Stimulated activated CD8-positive, alpha-beta memory T cell treated with anti-CD3 and anti-CD28 coated beads, Interleukin-4, amount 100 ng/mL, for 4 hours (primary cell): Measurements from ENCODE around the gene SFTPA2.
"Not testable (repeated sequence)": the region's sequence is repeated elsewhere in the genome, so short reads cannot be mapped to it uniquely, and the experiment has no call there.

Experiments used
- DNase-seq, 2 donors: peaks; one replicate each; pipeline ENCODE4 v3.0.0-alpha.2; 2020; ENCODE audit warnings: low read depth in 2 of 2, low spot score in 1 of 2

The SFTPA2 gene

DNA sequence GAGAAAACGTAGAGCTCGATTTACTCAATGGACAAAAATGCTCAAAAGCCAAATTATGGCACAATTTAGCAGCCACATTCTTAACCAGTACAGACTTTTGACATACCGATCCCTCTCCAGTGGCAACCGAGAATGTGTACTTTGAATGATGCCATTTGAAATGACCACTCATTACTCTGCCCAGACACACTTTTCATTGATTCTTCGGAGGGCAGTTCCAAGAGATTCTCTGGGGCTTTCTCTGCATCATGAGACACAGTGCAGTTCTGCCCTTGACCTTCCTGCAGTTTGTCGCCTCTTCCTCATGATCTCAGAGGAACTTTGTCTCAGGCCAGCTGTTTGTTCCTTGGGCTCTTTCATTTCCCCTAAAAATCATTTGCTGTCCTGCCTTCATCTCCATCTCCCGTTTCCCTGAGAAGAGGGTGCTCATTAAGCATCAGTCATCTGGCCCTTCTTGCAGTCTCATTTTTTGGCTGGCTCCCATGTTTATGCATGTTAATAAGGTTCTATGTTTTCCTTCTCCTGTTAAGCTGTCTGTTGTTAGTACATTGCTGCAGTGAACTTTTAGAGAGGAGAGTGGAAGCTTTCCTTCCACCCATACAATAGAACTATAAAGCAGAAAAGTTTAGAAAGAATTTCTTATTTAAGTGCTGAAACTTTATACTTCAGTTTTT, 43.5 kb downstream of the SFTPA2 start:
- not testable (repeated sequence) for DNase-seq

DNA sequence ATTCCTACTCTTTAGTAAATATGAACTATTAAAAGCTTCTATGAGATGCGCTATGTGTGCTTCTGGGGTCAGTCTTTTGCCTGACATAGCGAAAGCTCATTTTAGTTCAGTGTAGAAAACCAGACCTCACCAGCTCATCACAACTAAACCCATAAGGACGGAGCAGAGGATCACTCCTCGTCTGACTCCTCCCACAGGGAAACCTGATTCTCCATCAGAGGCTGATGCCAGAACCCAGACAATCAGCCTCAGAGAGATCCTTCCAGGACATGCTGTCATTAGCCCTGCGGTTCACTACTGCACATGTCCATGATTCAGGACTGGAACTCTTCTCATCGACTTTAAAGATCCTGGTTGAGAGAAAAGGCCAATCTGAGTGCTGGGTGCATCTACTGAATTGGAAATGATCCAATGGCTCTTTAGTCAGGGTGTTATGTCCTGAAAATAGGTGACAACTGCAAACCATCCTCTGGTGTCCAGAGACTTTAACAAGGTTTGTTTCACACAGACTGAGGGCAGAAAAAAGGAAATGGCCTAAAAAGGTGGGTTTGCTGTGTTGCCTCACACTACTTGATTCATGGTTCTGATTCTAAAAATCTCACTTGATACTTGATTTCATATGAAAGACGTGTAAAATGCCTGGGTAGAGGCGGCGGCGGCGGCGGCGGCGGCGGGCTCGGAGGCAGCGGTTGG, 48.2 kb downstream of the SFTPA2 start, which contains the start of gene EIF5AL1:
EIF5AL1 (plus strand) TSS at position 643 of the 693 bp plus-strand sequence. CDS start 117 bp downstream, outside the sequence.
- DNase-seq = not testable (repeated sequence)

DNA sequence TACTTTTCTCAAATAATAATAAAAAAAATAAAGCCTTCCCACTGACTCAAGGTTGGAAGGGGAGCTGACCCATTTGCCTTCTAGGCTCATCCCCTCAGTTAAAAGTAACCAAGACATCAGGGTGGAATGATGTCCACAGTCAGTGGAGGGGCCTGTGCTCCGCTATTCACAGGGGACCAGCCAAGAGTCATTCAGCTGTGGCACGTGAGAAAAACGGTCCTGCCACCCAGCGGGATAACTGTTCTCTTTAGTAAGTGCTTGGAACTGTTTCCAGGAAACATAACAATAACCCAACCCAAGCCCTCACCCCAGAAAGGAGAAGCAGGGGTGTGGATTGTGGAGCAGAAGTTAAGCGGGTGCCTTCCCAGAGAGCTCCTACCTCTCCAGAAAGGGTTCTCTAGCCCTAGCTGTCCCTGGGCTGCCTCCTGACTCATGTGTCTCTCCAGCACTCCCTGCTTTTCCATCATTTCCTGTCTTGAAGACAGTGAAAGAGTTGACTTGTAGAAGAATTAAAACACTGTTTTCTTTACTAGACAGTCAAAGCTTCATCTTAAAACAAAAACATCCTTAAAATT, 50.2 kb downstream of the SFTPA2 start:
- DNase-seq = not testable (repeated sequence)

DNA sequence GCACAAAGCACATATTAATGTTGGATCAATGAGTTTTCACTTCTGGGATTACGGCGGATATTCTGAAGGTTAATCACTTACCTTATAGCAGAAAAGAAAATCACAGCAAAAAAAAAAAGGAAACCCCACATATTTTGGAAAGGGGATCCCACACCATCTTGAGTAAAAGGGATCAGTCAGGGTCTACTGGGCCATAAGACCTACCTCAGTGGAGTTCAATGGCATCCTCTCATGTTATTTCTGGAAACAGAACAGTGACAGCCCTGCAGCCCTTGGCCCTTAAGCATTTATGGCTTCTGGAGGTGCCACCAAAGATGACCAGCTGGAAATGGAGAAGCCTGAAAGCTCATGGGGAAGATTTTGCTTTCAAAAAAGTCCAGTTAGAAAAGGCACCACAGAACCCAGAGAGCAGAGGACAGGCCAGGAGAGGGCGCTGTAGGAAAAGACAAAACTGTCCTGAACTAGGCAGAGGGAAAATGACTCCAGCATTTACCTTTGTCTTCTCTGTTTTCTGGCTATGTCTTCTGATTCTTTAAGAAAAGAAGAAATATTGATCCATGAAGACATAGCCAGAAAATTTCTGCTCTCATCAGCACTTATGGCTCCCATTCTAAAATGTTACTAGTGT, 50.8 kb downstream of the SFTPA2 start:
- not testable (repeated sequence) for DNase-seq

DNA sequence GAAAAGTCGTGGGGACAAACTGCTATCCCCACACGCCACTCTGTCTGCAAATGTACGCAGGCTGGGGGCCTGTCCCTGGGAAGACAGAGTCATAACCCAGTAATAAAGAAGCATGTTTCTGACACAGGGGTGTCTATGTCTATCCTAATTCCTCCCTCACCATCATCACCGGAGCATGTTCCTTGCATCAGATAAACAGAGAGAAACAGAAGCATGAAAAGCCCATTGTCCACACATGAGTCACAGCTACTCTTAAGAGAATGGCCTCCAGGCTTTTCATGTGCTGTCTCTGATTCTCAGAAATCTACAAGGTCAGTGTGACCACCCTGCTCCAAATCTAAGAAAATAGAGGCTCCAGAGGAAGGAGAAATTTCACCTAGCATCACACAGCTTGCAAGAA, 52.0 kb downstream of the SFTPA2 start:
- not testable (repeated sequence) for DNase-seq

DNA sequence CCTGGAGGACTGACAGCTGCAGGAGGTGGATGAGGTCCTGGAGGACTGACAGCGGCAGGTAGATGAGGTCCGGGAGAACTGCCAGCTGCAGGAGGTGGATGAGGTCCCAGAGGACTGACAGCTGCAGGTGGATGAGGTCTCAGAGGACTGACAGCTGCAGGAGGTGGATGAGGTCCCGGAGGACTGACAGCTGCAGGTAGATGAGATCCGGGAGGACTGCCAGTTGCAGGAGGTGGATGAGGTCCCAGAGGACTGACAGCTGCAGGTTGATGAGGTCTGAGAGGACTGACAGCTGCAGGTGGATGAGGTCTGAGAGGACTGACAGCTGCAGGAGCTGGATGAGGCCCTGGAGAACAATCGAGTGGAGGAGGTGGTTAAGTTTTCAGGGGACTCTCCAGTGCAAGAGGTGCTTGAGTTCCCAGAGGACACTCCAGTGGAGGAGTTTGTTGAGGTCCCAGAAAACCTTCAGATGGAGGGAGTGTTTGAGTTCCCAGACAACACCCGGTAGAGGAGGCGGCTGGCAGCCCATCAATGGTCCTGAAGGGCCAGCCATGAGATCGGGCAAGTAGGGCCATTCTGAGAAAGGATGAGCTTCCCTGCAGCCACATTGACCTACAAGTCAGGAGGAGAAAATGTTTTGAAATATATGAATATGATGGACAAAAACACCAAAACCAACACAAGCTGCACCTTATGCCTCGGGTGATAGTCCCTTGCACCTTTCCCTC, 52.6 kb downstream of the SFTPA2 start:
- DNase-seq = no peak
